ENCODE results near the gene GLCE. TPM values are rescaled to one million over a fixed set of nuclear protein-coding genes. Genes with fewer than 3 reads are reported as not detected.

Gene GLCE
- total and polyA plus RNA-seq, 10 donors, result 2.8 to 13.3 (median 8.9) TPM

- Histone ChIP-seq H3K27me3 (replicated peaks in 1 of 7) (peaks cover 0 to 40% (median 0%) of the 10 kb centered on the region in 7 donors), H3K27ac (no peak overlapping the region), H3K4me1 (no peaks in the 10 kb centered on the region), H3K4me3 (no peak overlapping the region), H3K36me3 (no peaks in the 10 kb centered on the region), H3K9me3 (no peaks in the 10 kb centered on the region)
- intact Hi-C loops (cut with DNase I; ENCODE audit: low total_unique reads), result no loop called here
- TF ChIP-seq POLR2AphosphoS5 (IDR thresholded peaks at IDR 0.05), result no peak
- TF ChIP-seq POLR2A (IDR thresholded peaks at IDR 0.05), result no peak
- no peak for TF ChIP-seq CTCF (IDR thresholded peaks at IDR 0.05 in 8 of 11, conservative IDR thresholded peaks at IDR 0.05 in 3 of 11)
- WGBS, 5 donors, result 73 to 83% (median 82%) methylated on average over 4 of the region's 4 CpGs
- DNase-seq, result no peak
Measured at GRCh38 chr15:69116391-69116790, 44.0 kb upstream of the GLCE start.

GRCh38 chr15:69117431-69117871 is 43.0 kb upstream of the GLCE start:
- peaks cover 0 to 40% (median 0%) of the 10 kb centered on the region in 7 donors for H3K27me3 ChIP-seq (replicated peaks in 1 of 7)
- H3K9me3 ChIP-seq, result no peaks in the 10 kb centered on the region
- no peak overlapping the region for H3K27ac ChIP-seq
- WGBS, 5 donors, result 70 to 75% (median 73%) methylated on average over 7 of the region's 7 CpGs
- intact Hi-C loops (cut with DNase I; ENCODE audit: low total_unique reads), result no loop called here
- no peaks in the 10 kb centered on the region for H3K36me3 ChIP-seq
- TF ChIP-seq CTCF (IDR thresholded peaks at IDR 0.05 in 8 of 11, conservative IDR thresholded peaks at IDR 0.05 in 3 of 11) (no peak), POLR2AphosphoS5 (IDR thresholded peaks at IDR 0.05) (no peak), POLR2A (IDR thresholded peaks at IDR 0.05) (no peak)
- no peak overlapping the region for H3K4me3 ChIP-seq
- DNase-seq, result no peak
- no peaks in the 10 kb centered on the region for H3K4me1 ChIP-seq

- intact Hi-C loops (cut with DNase I; ENCODE audit: low total_unique reads), result no loop called here
- H3K4me3 ChIP-seq, result no peak overlapping the region
Measured at GRCh38 chr15:69118089-69118488, 42.3 kb upstream of the GLCE start.

GRCh38 chr15:69119001-69119400 is 41.4 kb upstream of the GLCE start:
- intact Hi-C loops (cut with DNase I; ENCODE audit: low total_unique reads), result no loop called here
- WGBS, 5 donors, result 43 to 65% (median 51%) methylated on average over 2 of the region's 2 CpGs
- no peak for DNase-seq
- TF ChIP-seq CTCF (IDR thresholded peaks at IDR 0.05 in 8 of 11, conservative IDR thresholded peaks at IDR 0.05 in 3 of 11), result no peak
- no peak overlapping the region for H3K4me3 ChIP-seq
- H3K27me3 ChIP-seq (replicated peaks in 1 of 7), result peaks cover 0 to 36% (median 0%) of the 10 kb centered on the region in 7 donors
- no peaks in the 10 kb centered on the region for H3K36me3 ChIP-seq
- H3K4me1 ChIP-seq, result no peaks in the 10 kb centered on the region
- H3K27ac ChIP-seq, result no peak overlapping the region
- H3K9me3 ChIP-seq, result no peaks in the 10 kb centered on the region

More at GRCh38 chr15:69118089-69118488, 42.3 kb upstream of the GLCE start:
- 66 to 77% (median 70%) methylated on average over 4 of the region's 4 CpGs for WGBS, 5 donors
- DNase-seq, result no peak
- Histone ChIP-seq H3K27ac (no peak overlapping the region), H3K27me3 (replicated peaks in 1 of 7) (peaks cover 0 to 40% (median 0%) of the 10 kb centered on the region in 7 donors), H3K9me3 (no peaks in the 10 kb centered on the region), H3K4me1 (no peaks in the 10 kb centered on the region), H3K36me3 (no peaks in the 10 kb centered on the region)
- TF ChIP-seq POLR2A (IDR thresholded peaks at IDR 0.05) (no peak), CTCF (IDR thresholded peaks at IDR 0.05 in 8 of 11, conservative IDR thresholded peaks at IDR 0.05 in 3 of 11) (no peak), POLR2AphosphoS5 (IDR thresholded peaks at IDR 0.05) (no peak)
